HG02870 (cell line): ENCODE measurements around the gene B3GNT4.
"Not testable (repeated sequence)": the region's sequence is repeated elsewhere in the genome, so short reads cannot be mapped to it uniquely, and the experiment has no call there.

ENCODE experiments used
- ATAC-seq: cut with Tn5 transposase; IDR thresholded peaks from one replicate; pipeline ENCODE4 v1.9.1; 2021; ENCODE audit warnings: mild to moderate bottlenecking, moderate library complexity; ENCODE audit not compliant: unreplicated experiment

B3GNT4 gene

DNA sequence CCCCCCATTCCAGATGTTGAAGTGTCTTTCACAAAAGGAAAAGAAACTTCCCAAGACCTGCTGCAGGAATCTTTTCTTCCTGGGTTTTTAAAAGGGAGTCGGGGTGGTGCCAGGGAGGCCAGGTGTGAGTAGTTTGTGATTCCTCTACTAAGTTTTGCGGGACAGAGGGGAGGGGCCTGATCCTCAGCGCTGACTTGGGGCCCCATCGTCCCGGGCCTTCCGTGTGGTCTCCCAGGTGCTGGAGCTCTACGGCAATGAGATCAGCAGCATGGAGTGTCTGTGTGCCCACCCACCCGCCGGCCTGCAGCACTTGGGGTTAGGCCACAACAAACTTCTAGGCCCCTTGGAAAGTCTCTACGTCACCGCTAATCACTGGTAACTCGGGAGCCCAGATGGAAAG lies 16.0 kb upstream of the B3GNT4 start:
- no peak for ATAC-seq

DNA sequence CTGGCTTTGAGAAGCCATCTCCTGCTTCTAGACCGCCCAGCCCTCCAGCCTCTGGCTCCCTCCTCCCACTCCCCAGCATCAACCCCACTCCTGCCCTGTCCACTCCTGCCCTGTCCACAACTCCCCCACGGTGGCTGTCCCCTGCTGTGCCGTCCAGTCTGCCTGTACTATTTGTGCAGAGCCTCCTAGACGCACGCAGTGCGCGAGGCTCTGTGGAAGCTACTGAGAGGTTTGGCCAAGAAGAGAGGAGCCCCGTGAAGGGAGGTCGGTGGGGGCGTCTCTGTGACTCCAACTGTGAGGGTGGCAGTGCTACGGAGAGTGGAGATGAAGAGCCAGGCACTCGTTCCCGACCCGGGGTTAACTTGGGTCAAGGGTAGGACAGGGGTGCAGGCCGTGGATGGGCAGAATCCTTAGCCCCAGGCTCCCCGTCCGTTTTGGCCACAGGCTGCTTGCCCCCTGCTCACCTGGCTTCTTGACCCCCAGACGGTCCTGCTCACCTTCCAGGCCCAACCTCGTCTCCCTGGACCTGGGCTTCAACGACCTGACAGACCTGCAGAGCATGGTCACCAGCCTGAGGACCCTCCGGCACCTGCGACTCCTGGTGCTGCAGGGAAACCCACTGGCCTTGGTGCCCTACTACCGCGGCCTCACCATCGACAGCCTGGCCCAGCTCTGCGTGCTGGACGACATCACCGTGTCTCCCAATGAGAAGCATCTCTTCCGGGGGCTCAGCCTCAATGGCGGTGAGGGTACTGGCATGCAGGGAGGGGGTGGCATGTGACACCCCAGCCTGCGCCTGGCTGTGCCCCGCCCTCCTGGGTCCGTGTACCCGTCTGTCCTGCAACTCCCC lies 13.7 kb upstream of the B3GNT4 start:
- ATAC-seq = no peak

DNA sequence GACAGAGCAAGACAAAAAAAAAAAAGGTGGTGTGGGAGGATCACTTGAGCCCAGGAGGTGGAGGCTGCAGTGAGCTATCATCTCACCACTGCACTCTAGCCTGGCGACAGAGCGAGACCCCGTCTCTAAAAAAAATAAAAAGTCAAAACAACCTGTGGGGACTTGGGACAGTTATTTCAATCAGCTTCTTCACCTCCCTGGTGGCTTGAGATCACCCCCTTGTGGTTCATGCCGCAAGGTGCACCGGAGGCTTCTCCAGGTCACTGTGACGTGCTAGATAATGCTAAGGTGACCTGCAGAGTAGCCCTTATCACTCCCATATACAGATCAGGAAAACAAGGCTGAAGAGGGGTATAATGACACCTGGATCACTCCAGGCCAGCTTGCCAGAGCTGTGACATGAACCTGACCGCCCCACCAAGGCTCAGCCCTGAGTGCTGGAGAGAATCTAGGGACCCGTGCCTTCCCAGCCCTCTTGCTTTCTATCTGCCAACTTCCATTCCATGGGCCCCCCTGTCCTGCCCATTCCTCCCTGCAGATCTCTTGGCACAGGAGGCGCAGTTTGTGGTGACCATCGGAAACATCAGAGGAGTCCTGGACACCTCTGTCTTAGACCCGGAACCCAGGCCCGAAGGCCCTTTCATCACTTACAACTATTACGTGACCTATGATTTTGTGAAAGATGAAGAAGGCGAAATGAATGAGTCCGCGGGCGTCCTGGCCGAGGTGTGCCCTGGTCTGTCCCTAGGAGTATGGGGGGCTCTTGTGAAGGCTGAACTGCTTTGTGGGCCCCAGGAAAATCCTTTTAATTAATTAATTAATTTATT lies 12.5 kb upstream of the B3GNT4 start:
- ATAC-seq = no peak

DNA sequence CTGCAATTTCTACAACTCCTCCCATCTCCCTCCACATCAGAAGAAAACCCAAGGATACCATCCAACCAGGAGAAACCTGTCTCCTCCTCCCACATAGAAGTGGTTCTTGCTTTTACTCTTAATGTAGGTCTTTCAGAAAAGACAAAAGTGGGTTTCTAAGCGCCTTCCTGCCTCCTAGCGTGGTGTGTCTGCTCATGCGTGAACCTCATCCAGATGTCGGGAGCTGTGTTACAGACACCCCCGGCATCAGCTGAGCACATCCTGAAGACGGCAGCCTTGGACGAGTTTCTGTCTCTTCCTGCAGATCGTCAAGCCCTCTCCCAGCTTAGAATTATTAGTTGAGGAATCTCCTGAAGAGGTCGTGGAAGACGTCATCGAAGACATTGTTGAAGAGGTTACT lies 11.1 kb upstream of the B3GNT4 start:
- ATAC-seq = no peak

DNA sequence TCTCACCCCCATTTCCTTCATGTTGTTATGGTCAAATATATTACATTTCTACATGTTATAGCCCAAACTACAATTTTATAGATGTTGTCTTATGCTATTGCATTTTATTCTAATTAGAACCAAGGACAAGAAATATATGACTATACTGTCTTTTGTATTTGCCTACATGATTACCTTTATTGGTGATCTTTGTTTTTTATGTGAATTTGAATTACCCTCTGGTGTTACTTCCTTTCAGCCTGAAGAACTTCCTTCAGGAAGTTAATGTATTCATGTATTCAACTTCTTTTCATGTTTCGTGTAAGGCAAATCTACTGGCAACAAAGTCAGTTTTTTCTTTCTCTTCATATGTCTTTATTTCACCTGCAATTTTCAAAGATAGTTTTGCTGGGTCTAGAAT lies 8.7 kb upstream of the B3GNT4 start:
- ATAC-seq = no peak

DNA sequence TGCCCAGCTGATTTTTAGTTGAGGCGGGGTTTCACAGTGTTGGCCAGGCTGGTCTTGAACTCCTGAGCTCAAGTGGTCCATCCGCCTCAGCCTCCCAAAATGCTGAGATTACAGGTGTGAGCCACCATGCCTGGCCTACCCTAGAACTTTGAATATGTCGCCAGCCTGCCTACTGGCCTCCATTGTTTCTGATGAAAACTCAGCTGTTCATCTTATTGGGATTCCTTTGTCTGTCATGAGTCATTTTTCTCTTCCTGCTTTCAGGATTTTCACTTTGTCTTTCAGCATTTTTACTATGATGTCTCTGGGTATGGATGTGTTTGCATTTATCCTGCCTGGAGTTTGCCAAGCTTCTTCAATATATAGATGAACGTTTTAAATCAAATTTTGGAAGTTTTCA lies 8.1 kb upstream of the B3GNT4 start:
- ATAC-seq = no peak

DNA sequence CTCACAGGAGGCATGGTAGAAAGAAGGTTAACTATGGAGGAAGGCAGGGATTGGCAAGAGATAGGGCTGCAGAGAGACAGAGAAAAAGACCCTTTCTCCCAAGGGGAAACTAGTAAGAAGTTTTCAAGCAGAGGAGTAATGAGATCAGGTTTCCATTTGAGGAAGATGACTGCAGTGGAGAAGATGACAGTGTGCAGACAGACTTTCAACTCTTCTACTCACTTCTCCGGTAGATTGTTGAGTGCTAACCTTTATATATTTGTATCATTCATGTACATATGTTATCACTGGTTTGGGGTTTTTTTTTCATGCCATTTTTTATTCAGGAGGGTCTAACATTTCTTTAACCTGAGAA lies 5.9 kb upstream of the B3GNT4 start:
- no peak for ATAC-seq

DNA sequence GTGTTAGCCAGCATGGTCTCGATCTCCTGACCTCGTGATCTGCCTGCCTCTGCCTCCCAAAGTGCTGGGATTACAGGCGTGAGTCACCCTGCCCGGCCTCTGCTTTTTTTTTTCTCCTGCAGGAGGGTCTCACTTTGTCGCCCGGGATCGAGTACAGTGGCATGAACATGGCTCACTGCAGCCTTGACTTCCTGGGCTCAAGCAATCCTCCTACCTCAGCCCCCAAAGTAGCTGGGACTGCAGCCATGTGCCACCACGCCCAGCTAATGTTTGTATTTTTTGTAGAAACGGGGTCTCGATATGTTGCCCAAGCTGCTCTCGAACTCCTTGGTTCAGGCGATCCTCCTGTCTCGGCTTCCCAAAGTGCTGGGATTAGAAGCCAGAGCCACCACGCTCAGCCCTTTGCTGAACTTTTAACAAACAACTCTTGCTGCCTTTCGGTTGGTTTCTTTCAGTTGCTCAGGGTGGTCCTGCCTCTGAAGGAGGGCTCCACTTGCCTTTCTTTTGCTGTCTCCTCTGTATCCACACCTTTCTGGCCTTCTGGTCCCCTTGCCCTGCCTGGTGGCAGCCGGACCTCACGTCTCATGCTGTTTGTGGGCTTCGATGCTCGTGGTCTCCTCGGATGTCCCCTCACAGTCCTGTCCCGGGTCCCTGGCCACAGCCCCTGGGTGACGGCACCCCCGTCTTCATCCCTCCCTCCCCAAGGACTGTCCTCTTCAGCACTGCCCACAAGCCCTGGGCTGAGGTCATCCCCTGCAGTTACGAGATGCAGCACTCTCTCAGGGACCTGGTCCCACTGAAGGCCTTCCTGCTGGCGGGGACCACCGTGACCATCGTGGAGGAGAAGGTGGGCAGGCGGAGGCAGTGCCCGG lies 3.8 kb upstream of the B3GNT4 start:
- no peak for ATAC-seq

DNA sequence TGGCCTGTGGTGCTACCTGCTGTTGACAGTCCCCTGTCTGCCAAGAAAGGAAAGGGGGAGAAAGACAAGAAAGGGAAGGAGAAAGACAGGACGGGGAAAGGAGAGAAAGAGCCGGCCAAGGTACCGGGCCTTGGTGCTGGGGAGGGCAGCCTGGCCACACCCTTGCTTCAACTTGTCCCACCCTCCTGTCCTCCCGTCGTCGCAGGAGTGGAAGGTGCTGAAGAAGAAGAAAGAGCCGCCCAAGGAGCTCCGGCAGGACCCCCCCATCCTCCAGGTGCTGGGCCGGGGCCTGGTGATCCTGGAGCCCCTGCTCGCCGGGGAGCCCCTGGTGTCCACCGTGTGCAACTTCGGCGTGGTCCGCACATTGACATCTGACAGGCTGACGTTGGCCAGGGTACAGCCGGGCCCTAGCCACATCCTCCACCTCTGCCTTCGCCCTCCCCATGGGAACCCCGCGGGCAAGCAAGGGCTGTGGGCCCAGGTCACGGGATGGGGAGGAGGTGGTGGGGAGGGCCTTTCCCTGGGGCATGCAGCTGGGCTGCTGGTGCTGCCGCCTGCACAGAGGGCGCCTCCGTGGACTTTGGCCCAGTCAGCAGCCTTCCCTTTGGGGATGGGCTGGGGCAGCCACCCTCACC lies 2.9 kb upstream of the B3GNT4 start:
- ATAC-seq = no peak

DNA sequence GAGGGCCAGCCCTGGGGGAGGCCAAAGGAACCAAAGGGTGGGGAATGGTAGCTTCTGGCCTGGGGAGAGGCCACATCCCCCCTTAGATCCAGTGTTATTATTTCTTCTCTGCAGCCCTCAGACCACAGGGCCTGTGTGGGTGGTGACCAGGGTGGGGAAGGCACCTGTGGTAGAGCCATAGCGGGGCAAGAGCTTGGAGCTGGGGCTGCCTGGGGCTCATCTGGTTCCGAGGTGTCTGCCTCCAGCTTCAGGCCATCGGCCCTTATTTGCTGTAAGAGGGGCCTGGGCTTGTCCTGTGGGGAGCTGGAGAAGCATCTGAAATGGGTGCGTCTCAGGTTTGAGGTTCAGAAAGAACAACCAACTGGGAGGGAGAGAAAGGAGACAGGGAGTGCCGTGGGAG lies 2.1 kb upstream of the B3GNT4 start:
- ATAC-seq = no peak

DNA sequence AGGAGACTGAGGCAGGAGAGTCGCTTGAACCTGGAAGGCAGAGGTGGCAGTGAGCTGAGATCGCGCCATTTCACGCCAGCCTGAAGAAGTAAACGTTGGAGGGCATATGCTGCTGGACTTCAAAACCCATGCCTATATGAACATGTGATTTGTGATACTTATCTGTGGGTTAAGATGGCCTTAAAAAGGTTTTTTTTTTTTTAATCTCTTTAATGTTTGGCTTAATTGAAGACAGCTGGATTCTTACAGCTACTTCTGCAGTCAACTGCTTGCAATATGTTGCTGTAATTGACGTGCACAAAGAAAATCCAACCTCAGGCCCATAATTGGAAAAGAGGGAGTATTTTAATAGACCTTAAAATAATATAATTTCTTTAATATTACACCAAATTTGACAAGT lies 1.5 kb upstream of the B3GNT4 start:
- ATAC-seq = no peak

DNA sequence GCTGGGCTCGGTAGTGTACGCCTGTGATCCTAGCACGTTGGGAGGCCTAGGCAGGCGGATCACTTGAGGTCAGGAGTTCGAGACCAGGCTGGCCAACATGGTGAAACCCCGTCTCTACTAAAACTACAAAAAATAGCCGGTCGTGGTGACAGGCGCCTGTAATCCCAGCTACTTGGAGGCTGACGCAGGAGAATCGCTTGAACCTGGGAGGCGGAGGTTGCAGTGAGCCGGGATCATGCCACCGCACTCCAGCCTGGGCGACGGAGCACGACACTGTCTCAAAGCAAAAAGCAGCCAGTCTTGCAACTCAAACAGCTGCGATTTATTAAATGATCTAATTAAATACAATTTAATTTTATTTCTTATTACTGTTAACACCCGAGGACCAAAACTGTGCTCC lies 698 bp upstream of the B3GNT4 start:
- ATAC-seq = not testable (repeated sequence)

DNA sequence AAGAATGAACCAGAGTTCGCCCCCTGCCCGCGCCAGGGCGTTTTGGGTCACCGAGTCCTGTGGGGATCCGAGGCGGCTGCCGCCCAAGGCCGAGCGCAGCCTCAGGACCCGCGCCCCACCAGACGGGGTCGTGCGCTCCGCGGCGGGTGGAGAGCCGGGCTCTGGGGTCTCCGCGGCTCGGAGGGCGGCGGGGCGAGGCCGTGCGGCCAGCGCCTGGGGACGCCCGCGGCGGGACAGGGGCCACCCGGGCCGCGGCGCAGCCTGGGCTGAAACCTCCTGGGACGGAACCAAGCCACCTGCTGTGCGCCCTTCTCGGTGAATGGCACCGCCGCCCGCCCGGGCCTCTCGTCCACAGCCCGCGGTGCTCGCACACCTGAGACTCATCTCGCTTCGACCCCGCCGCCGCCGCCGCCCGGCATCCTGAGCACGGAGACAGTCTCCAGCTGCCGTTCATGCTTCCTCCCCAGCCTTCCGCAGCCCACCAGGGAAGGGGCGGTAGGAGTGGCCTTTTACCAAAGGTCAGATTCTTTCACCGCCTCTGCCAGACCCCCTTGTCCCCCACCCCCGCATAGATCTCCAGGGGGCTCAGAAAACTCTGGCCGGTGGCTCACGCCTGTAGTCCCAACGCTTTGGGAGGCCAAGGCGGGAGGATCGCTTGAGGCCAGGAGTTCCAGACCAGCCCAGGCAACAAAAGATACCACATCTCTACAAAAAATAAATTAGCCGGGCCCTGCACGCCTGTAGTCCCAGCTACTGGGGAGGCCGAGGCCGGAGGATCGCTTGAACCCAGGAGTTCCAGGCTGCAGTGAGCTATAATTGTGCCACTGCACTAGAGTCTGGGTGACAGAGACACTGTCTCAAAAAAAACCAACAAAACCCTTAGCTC lies 901 bp downstream of the B3GNT4 start:
- ATAC-seq = no peak

DNA sequence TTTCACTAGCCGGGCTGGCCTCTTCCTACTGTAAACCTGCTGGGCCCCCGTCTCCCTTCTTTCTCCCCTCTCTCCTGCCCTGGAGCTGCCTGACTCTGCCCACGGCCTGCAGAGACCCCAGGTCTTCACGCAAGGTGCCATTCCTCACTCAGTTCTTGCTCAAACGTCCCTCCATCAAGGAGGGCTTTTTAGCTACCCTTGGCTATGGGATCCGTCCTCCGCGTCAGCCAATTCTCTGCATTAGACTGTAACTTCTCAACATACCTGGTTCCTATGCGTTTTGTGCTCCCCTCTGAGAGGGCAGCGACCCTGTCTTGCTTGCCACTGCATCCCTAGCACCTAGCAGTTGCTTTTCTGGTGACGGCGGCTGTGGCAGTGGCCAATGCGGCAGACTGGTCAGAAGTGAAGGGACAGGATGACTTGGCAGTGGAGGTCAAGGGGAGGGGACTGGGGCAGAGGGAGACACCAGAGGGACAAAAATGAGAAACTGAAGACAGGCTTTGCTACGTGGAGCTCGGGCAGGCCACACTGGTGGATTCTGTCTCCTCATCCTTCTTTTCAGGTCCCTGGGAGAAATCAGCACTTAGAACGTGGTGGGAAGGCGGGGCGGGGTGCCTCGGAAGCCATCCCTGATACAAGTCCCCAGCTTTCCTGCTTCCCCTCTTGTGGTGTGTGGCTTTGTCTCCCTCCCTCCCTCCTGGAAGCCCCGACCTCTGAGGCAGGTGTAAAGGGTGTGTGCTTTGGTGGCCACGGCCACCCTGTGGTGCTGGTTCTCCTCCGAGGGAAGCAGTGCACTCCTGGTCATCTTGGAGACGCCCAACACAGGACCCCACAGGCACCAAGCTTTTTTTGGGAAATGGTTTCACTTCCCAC lies 1.8 kb downstream of the B3GNT4 start:
- ATAC-seq = no peak

DNA sequence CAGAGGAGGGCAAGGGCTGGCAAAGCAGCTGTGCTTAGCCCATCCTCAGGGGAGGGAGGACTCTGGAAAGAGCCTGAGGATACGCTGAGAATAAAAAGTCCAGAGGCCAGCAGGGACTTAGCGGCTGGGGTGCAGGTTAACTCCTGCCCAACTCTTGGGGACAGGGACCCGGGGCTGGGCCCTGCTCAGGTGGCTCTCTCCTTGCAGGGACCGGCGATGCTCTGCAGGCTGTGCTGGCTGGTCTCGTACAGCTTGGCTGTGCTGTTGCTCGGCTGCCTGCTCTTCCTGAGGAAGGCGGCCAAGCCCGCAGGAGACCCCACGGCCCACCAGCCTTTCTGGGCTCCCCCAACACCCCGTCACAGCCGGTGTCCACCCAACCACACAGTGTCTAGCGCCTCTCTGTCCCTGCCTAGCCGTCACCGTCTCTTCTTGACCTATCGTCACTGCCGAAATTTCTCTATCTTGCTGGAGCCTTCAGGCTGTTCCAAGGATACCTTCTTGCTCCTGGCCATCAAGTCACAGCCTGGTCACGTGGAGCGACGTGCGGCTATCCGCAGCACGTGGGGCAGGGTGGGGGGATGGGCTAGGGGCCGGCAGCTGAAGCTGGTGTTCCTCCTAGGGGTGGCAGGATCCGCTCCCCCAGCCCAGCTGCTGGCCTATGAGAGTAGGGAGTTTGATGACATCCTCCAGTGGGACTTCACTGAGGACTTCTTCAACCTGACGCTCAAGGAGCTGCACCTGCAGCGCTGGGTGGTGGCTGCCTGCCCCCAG lies 2.8 kb downstream of the B3GNT4 start:
- ATAC-seq = no peak

DNA sequence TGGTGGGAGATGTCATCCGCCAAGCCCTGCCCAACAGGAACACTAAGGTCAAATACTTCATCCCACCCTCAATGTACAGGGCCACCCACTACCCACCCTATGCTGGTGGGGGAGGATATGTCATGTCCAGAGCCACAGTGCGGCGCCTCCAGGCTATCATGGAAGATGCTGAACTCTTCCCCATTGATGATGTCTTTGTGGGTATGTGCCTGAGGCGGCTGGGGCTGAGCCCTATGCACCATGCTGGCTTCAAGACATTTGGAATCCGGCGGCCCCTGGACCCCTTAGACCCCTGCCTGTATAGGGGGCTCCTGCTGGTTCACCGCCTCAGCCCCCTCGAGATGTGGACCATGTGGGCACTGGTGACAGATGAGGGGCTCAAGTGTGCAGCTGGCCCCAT lies 3.5 kb downstream of the B3GNT4 start:
- no peak for ATAC-seq

DNA sequence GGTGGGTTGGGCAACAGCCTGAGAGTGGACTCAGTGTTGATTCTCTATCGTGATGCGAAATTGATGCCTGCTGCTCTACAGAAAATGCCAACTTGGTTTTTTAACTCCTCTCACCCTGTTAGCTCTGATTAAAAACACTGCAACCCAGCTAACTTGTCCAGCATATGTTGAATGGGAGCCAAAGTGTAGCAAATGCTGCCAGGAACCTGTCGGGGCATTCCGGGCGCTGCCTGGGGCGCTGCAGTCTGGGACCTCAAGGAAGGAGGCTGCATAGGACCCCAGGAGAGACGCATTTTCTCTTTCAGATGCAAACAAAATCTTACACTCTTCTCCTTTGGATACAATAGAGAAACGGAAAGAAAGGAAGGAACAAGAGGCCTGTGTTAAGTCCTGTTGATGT lies 3.9 kb downstream of the B3GNT4 start:
- ATAC-seq = no peak
